HUDEP-2 (cell line): ENCODE data around the gene ARHGEF37.
"Not testable (repeated sequence)": the region's sequence is repeated elsewhere in the genome, so short reads cannot be mapped to it uniquely, and the experiment has no call there.

Experiments
- DNase-seq, 76 experiments: peaks; one replicate each; lab custom pipeline; 2025; ENCODE audit not compliant: unreplicated experiment in 76 of 76; lab: John Stamatoyannopoulos, UW

ARHGEF37 gene, protein sequence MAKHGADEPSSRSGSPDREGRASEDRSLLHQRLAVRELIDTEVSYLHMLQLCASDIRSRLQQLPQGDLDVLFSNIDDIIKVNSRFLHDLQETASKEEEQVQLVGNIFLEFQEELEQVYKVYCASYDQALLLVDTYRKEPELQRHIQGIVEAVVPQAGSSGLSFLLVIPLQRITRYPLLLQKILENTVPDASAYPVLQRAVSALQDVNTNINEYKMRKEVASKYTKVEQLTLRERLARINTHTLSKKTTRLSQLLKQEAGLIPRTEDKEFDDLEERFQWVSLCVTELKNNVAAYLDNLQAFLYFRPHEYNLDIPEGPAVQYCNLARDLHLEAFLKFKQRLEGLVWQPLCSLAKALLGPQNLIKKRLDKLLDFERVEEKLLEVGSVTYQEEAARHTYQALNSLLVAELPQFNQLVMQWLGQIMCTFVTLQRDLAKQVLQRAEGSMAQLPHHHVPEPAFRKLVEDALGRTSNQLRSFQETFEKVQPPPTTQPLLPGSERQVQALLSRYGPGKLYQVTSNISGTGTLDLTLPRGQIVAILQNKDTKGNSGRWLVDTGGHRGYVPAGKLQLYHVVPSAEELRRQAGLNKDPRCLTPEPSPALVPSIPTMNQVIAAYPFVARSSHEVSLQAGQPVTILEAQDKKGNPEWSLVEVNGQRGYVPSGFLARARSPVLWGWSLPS

DNA sequence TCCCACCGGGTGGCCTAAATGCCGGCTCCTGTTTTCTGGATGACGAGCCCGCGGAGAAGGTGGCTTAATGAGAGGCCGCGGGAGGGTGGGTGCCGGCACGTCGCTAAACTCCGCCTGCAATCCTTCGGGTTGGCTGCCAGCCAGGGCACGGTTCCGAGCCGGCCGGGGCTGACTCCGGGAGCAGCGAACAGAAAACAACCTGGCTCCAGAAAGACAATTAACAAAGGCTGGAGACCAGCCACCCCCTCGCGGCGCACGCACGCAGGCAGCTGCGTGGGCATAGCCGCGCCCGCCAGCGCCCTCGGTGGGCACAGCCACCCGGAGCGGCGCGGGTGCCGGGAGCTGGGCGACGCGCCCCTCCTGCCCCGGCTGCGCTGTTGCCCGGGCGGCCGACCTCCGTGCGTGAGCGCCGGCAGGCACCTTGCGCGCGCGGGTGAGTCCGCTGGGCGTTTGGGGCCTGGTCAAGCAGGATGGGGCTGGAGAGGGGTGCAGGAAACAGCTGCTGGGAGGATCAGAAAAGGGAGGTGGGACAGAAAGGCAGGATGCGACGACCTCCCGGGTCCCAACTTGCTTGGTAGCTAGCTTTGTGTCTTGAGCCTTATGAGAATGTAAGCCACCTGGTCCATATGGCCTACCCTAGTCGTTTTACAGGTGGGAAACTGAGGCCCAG is at the start of gene ARHGEF37:
Gene ARHGEF37, plus strand, starts transcription at position 307 of the 670 bp plus-strand sequence. CDS start 16,272 bp downstream, outside the sequence.
- DNase-seq: peak in 66 of 76 experiments; percentile 4 to 75 (median 56)

DNA sequence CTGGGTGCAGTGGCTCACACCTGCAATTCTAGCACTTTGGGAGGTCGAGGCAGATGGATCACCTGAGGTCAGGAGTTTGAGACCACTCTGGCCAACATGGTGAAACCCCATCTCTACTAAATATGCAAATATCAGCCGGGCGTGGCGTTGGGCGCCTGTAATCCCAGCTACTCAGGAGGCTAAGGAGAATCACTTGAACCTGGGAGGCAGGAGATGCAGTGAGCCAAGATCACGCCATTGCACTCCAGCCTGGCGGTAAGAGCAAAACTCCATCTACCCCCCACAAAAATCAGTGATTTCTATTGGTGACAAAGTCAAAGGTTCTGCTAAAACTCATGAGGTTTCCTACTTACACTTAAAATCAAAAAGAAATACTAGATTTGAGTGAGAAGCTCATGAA is 48.9 kb upstream of the ARHGEF37 start:
- DNase-seq: no peak

DNA sequence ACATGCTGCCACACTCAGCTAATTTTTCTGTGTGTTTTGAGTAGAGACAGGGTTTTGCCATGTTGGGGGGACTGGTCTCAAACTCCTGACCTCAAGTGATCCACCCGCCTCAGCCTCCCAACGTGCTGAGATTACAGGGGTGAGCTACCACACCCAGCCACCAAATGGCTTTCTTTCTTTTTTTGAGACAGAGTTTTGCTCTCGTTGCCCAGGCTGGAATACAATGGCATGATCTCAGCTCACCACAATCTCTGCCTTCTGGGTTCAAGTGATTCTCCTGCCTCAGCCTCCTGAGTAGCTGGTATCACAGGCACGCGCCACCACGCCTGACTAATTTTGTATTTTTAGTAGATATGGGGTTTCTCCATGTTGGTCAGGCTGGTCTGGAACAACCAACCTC is 45.5 kb upstream of the ARHGEF37 start:
- not testable (repeated sequence) for DNase-seq

DNA sequence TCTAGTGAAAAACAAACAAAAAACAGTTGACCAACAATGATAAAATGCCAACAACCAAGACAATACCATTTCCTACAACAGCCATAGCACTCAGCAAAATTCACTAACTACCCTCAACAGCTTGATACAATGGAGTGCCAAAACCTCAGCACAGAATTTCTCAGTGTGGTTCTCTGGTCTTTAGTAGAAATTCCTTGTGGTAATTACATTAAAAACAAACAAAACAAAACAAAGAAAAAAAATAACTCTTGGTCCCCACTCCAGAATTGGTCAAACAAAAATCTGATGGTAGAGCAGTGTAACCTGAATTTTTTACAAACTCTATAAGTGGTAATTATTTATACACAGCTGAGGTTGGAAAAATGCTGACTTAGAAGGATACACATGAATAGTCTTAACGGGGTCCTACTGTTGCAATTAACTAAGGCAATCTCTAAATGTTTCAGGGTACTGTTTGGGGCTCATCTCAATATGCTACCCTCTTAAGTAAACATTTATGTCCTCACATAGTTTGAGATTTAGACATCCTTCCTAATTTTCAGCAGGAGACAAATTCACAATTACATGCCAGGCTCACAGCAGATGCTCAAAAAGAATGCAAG is 43.8 kb upstream of the ARHGEF37 start:
- no peak for DNase-seq

DNA sequence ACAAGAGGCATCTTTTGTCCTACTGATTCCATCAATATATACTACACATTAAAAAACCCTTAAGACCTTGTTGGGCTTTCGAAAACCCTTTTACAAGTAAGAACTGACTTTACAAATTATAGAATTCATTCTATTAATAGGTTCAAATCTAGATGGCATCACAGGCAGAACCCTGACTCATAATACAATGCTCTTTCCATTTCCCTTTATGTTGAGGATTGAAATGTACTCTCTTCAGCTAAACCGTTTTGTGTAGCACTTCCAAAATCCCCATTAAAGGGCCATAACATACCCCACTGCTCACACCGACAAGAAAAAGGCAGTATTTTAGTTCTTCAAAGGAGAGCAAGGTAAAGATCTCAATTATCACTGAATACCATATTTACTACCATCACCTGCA is 41.2 kb upstream of the ARHGEF37 start:
- DNase-seq: no peak

DNA sequence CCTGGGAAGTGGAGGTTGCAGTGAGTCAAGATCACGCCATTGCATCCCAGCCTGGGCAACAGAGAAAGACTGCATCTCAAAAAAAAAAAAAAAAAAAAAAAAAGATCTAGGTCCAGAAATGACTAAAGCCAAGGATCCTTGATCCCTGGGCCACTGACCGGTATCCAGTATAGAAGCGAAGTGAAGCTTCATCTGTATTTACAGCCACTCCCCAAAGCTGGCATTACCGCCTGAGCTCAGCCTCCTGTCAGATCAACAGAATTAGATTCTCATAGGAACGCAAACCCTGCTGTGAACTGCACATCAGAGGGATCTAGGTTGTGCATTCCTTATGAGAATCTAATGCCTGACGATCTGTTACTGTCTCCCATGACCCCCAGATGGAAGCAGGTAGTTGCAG is 39.4 kb upstream of the ARHGEF37 start:
- no peak for DNase-seq

DNA sequence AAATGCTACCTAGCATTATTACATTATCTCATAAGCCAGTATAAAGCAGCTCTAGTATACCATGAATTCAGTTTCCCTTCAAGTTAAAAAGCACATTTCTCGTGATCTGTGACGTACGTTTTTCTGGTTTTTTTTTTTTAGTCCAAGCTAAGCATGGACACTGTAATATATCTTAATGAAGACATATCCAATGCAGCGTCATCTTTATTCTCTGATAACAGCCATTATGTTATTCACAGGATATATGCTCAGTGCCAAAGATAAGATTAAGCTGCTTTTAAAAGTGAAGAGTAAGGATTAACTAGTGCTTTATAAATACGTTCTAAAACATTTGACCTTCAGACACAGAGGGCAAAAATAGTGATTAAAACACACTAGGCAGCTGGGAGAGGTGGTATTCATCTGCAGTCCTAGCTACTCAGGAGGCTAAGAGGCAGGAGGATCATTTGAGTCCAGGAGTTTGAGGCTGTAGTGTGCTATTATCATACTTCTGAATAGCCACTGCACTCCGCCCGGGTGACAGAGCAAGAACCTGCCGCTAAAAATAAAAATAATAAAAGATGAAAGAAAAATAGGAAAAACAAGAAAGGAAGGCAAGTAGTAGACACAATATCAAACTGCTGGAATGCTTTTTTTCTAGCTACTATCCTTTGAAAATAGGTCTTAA is 37.8 kb upstream of the ARHGEF37 start:
- DNase-seq: peak in 4 of 76 experiments; percentile 5 to 41 (median 24)

DNA sequence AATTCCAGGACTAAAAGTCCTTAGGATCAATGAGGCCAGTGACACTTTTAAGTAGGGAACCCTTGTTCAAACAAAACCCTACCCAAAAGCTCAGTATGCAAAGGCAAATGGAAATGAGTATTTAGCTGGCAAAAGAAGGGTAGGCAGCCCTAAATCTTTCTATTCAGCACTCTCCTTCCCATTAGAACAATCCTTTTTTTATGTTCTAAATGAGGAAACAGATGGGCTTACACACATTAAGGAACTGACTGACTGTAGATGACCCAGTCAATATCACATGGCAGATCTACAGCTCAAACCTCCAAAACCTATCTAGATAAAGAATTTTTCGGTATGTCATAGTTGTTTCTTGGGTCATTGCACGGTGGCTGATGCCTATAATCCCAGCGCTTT is 37.3 kb upstream of the ARHGEF37 start:
- DNase-seq: no peak

DNA sequence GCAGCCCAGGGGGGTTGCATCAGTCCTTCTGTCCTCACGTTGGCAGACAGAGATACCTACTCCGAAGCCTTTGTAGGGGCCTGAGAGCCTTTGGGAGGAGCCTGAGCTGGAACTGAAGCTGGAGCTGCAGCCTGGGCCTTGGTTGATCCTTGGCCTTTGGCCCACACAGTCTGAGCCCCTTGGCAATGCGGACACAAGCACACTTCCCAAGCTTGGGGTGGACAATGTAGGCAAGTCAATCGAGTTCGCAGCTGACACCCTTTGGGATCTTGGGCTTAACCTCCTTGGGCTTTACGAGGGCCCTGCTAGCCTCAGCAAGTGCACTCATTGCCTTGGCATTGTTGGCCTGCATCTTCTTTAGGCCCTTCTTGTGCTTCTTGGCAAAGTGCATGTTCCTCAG is 36.0 kb upstream of the ARHGEF37 start:
- DNase-seq: no peak

DNA sequence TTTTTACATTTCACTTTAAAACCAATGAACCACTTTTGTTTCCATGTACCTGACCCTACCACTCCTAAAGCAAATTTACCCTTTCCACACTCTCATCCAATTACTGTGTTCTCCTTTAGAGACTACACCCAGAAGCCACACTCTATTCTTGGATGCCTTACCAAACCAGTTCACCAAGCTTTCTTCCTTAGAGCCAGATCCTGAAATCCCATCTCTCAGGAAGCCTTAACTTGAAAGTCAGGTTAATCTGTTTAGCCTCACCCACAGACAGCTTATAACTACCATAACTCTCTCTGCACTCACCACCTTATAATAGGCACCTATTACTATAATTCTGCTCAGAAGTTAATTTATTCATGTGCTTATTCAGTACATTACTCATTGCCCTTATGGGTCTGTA is 34.3 kb upstream of the ARHGEF37 start:
- no peak for DNase-seq

DNA sequence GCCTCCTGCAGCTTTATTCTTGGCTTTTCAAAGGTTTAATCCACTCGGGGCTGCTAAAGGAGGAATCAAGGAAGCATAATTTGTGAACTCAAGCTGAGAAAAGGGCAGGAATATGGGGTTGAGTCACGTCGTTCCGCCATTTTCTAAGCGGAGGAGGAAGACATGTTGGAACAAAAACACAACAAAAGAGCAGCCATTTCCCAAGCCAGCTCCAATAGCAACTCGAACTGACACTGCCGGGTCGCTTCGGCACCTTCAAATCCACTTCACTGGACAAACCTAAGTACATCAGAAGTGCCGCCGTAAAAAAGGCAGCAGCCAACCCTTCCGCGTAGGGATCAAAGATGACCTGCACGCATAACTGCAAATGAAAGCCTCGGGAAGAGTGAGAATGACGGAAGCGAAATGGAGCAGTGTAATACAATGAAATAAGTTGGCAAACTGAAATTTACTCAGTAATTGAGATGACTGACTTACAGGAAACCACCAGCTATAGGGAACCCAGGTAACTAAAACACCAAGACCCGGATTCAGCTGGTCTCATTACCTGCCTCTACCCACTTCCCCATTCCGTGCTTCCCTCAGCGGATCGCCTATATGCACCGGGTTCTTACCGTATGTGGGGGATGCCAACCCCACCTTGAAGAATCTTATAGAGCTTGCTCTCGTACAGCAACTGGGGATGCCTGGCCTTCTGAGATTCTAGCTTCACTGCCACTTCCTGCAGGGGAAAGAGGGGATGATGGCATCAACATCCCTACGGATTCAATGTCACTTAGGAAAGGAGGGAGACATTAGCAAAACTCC is 31.6 kb upstream of the ARHGEF37 start:
- peak in 21 of 76 experiments; percentile 3 to 47 (median 19) for DNase-seq

DNA sequence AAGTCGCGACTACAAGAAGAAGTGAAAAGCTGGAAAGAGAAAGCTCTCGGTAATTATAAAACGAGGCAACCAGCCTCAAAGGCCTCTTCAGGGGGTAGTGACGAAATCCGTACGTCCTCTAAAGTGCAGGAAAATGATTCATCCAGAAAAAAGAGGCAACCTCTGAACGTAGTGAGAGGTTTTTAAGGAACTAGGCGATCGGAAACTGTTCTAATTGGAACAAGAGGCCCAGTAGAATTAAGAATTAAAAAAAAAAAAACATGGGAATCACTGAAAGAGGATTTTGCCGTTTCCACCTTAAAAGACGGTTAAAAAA is 31.1 kb upstream of the ARHGEF37 start:
- peak in 1 of 76 experiments; percentile 7 for DNase-seq

DNA sequence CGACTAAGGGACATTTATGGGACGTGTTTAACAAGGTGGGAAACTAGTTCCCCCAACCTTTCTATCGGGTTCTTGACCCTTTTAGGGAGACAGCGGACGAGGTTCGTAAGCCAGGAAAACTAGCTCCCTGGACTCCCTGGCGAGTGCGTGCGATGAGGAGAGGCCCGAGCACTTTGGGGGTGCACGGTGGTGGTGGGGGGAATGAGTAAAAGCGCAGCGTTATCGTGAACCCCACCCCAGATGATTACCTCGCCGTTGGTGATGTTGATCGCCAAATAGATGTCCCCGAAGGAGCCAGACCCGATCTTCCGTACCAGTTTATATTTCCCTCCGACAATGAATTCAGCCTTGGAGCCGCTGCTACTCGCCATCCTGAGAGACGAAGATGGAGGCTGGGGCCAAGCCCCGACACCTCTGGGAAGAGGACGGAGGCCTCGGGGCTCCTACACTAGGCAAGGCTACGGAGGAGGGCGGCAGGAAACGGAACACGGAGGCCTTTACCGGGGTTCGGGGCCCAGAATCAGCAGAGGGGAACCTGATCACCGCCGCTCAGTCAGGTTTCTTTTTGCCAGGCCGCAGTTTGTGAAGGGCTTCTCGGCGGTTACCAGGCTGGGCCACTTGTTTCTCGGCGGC is 30.6 kb upstream of the ARHGEF37 start:
- DNase-seq: peak in 11 of 76 experiments; percentile 8 to 58 (median 37)

DNA sequence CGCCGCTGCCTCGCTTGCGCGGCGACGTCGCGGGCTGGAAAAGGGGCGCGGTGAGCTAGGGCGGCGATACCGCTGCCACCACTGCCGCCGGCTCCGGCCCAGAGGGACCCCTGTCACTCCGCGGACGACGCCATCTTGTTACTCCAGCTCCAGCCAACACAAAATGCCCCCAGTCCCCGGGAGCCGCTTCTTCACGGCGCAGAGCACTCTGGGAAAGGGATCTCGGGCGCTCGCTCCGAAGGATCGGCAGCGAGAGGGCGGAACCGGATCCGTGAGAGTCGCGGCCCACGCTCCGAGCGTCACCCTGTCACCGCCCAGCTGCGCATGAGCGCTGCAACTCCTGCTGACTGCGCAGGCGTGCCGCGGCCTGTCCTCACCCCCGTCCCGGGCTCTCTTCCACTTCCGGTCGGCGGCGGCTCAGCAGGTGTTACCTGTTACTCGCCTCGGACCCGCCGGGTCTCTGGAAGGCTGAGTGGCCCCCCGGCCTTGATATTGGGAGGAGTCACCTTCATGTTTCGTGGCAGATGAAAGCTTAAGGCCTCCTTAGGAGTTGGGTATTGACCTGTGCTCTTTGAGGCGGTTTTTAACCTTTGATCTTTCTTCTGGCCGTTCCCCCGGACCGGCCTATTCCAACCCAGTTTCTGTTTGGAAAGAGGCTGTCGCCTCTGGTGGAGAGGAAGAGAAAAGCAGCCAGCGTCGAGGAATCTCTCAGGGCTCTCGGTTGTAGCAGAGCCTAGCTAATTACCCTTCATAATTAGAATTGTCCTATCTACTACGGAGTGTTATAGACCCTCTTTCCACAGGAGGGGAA is 29.9 kb upstream of the ARHGEF37 start, which contains the start of gene CSNK1A1:
Gene CSNK1A1, minus strand, starts transcription at position 213 of the 811 bp plus-strand sequence. CDS start 475 bp downstream, outside the sequence.
- DNase-seq: peak in 75 of 76 experiments; percentile 77 to 99 (median 97)

DNA sequence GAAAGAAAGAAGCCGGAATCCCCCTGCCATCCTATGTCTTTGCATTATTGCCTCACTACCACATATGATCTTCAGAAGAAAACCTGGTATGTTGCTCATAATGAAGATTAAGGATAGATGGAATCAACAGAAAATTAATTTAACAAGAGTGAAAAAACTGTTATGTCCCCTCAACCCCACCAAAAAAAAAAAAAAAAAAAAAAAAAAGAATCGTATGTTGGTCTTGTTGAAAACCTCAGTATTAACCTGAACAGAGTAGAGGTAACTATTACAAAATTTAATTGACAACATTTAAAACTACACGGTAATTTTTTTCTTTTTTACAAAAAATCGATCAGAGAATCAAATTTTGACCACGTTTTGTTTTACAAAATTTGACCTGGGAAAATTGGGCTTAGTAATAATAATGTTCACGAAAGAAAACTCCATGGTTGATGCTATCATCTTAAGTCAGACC is 29.2 kb upstream of the ARHGEF37 start:
- no peak for DNase-seq

DNA sequence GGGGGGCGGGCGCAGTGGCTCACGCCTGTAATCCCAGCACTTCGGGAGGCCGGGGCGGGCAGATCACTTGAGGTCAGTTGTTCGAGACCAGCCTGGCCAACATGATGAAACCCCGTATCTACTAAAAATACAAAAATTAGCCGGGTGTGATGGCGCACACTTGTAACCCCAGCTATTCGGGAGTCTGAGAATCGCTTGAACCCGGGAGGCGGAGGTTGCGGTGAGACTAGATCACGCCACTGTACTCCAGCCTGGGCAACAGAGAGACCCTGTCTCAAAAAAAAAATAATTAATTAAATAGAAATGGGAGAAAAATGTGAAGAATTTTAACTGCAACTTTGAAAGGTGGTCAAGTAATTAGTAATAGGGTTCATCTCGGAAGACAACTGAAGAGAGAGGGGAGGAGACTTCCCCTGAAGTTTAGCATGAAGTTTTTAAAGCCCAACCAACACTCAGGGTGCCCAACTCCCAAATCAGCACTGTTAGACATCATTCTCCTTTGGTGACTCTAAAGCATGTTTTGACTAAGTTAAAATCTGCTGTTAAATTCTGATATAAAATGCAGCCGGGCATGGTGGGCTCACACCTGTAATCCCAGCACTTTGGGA is 28.6 kb upstream of the ARHGEF37 start:
- DNase-seq: no peak

DNA sequence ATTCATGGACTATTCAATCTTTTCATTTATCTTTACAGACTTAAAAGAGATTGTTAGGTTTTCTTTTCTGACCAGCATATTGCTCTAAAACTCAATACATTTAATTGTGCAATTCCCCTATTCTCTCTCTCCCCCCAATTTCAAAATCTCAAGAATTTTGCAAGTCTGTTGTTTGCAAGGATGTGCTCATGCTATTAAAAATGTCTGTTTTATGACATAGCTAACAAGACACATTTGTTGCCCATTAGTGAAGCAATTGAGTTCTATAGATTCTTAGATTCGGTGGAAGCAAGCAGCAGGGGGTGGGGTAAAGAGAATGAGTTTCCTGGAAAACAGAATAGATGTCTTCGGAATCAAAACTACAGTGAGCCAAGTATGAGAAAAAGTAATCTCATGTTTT is 21.6 kb upstream of the ARHGEF37 start:
- DNase-seq: no peak

DNA sequence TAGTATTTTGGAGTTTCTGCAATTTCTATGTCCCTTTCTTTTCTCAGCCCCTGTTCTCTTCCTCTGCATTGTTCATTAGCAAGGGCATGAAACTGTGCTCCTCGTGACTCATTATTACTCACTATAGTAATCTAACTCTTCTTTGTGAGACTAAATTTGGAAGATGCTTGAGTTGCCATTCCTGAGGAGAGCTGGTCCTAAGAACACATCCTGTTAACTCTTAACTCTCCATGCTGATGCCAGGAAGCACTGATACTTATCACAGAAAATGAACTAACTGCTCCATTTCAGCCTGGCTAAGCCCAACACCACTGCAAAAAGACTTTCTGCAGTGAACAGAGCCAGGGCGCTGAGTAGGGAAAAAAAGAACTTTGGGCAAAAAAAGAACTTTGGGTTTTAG is 19.4 kb upstream of the ARHGEF37 start:
- peak in 1 of 76 experiments; percentile 23 for DNase-seq
